HG02981 (cell line): ENCODE results near the gene PDAP1.
A peak's percentile ranks its signal among the peaks of the same experiment; 100 is the strongest.
"Not testable (repeated sequence)": the region's sequence is repeated elsewhere in the genome, so short reads cannot be mapped to it uniquely, and the experiment has no call there.

Experiments
- ATAC-seq: cut with Tn5 transposase; IDR thresholded peaks from one replicate; pipeline ENCODE4 v1.9.1; 2021; ENCODE audit warnings: mild to moderate bottlenecking, moderate library complexity; ENCODE audit not compliant: unreplicated experiment

PDAP1 gene

GRCh38 chr7:99397297-99397983 lies 11.0 kb downstream of the PDAP1 start:
- no peak for ATAC-seq

DNA sequence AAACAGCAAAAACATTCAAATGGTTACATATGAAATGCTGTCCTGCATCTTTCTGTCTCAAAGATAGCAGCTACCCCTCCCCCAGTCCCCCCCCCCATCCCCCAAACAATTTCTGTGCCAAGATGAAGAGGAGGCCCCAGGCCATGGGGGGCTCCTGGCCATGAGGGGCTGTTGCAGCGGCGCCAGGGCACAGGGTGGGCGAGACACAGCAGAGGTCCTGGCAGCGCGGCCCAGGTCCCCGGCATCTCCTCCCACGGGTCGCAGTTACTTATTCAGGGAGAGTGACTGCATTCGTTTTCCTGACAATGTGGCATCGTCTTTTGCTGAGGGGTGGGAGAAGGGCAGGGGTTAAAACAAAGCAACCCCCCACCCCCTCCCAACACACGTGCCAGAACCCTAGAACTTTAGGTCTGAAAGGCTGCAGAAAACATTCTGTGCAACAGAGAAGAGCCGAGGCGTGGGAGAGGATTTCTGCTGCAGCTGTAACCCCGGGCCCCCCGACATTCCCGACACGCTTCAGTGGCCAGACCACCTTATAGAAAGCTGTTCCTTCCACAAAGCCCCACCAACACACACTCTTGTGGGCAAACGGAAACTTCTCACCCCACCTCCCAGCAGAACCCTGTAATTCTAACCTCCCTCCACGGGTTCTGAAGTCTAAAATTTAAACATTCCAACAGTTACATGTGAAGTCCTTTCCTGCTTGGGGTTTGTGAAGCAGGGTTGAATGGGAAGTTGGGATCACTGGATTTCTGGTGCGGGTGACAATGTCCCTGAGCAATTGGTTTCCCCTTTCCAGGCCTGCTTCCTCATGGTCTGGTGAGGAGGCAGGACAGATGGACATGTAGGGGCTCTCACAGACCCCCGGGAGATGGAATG lies 11.7 kb downstream of the PDAP1 start:
- no peak for ATAC-seq

- no peak for ATAC-seq
These were observed 12.6 kb downstream of the PDAP1 start for GRCh38 chr7:99395616-99396327.

GRCh38 chr7:99394188-99394502 lies 14.3 kb downstream of the PDAP1 start:
- ATAC-seq: no peak

DNA sequence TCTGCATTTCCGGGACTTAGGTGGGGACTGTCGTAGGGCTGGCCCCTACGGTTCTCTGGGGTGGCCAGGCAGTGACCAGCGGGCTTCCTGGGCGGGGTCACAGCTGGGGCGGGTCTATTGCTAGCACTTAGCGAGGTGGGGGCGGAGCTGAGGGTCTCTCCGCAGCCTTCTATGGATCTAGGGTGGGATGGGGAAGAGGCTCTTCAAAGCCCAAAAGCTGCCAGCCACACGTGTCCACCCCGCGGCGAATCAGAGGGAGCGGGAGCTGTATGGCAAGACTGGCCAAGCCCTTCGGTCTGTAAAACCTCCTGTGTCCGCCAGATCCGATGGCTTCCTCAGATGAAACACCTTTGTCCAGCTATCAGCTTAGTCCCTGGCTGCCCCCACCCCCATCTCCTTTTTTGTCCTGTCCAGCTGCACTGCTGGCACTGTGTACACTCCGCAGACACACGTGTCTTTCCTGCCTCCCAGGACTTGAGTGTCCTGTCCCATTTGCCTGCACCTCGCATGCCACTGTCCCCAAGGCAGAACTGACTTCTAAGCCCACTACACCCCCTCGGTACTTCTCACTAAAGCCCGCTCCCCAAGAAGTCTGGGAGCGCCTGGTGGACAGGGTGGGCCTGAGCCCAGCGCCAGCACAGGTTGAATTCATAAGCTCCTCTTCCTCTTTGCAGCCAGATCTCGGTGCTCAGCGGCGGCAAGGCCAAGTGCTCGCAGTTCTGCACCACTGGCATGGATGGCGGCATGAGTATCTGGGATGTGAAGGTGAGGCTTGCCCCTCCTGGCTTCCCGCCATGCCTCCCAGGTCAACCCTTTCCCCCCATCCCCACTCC lies 14.8 kb downstream of the PDAP1 start:
- ATAC-seq: peak; percentile 10

GRCh38 chr7:99392659-99393354 lies 15.6 kb downstream of the PDAP1 start:
- ATAC-seq: peak; percentile 67

- ATAC-seq: no peak
These were observed 16.4 kb downstream of the PDAP1 start for GRCh38 chr7:99392046-99392445.

DNA sequence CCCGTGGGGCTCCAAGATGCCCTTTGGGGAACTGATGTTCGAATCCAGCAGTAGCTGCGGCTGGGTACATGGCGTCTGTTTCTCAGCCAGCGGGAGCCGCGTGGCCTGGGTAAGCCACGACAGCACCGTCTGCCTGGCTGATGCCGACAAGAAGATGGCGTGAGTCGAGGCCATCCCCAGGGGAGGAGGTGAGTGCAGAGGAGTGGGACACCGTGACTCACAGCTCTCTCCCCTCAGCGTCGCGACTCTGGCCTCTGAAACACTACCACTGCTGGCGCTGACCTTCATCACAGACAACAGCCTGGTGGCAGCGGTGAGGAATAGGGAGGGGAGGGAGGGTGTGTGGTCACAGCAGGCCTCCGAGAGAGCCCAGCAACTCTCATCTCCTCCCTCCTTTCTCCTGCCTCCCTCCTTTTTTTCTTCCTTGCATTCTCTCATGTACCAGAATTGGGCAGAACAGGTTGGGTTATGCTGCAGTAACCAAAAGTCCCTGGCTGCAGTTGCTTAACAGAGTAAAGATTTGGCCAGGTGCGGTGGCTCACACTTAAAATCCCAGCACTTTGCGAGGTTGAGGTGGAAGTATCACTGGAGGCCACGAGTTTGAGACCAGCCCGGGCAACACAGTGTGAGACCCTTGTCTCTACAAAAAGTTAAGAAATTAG lies 17.3 kb downstream of the PDAP1 start:
- ATAC-seq: no peak

DNA sequence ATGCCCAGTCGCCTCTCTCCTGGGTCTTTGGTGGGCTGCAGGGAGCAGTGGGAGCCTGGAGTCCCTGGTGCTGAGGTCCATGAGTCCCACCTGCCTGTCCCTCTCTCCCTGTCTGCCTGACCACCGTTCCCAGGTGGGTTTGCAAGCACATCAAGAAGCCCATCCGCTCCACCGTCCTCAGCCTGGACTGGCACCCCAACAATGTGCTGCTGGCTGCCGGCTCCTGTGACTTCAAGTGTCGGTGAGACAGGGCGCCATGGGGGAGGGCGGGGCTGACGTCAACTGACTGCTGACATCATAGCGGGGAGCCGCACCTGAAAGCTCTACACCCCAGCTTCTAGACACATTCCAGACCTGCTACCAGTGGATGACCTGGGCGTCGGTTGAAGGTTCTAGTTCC lies 18.6 kb downstream of the PDAP1 start:
- ATAC-seq: no peak

- ATAC-seq: no peak
These were observed 20.5 kb downstream of the PDAP1 start for GRCh38 chr7:99387912-99388311.

- not testable (repeated sequence) for ATAC-seq
These were observed 21.2 kb downstream of the PDAP1 start for GRCh38 chr7:99387239-99387635.

GRCh38 chr7:99386584-99387238 lies 21.7 kb downstream of the PDAP1 start:
- ATAC-seq: no peak

- no peak for ATAC-seq
These were observed 22.8 kb downstream of the PDAP1 start for GRCh38 chr7:99385564-99385963.

DNA sequence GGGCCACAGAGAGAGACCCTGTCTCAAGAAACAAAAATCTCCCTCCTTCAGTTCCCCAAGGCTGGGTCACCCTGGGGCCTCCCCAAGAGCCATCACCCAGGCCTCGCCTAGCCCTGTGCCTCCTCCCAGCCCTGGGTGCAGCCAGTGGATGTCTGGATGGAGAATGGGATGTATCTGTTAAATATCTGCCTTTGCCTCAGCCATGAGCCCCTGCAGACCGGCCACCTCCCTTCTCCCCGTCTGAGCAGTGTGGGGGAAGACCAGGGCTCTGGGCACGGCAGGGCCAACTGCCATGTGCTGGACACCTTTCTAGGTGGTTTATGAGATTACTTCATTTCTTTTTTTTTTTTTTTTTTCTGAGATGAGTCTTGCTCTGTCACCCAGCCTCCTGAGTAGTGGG lies 23.9 kb downstream of the PDAP1 start:
- no peak for ATAC-seq

- no peak for ATAC-seq
These were observed 24.5 kb downstream of the PDAP1 start for GRCh38 chr7:99383791-99384370.

GRCh38 chr7:99383203-99383602 lies 25.2 kb downstream of the PDAP1 start:
- no peak for ATAC-seq

DNA sequence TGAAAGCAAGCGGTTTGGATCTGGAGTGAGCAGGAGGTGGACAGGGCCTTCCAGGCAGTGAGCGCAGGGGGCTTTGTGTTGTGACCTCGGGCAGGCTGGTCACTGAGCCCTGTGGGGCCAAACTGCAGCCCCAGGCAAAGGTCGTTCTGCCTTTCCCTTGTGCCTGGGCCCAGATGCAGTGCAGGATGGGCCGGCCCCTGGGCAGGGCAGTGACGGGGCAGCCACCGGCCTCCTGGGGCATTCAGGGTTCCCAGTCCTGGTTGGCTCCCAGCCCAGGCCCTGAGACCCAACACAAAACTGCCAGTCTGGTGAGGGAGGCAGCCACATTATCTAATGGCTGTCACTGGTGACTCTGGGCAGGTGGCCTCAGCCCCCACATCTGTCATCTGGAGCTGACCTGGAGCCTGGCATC lies 26.7 kb downstream of the PDAP1 start:
- no peak for ATAC-seq

DNA sequence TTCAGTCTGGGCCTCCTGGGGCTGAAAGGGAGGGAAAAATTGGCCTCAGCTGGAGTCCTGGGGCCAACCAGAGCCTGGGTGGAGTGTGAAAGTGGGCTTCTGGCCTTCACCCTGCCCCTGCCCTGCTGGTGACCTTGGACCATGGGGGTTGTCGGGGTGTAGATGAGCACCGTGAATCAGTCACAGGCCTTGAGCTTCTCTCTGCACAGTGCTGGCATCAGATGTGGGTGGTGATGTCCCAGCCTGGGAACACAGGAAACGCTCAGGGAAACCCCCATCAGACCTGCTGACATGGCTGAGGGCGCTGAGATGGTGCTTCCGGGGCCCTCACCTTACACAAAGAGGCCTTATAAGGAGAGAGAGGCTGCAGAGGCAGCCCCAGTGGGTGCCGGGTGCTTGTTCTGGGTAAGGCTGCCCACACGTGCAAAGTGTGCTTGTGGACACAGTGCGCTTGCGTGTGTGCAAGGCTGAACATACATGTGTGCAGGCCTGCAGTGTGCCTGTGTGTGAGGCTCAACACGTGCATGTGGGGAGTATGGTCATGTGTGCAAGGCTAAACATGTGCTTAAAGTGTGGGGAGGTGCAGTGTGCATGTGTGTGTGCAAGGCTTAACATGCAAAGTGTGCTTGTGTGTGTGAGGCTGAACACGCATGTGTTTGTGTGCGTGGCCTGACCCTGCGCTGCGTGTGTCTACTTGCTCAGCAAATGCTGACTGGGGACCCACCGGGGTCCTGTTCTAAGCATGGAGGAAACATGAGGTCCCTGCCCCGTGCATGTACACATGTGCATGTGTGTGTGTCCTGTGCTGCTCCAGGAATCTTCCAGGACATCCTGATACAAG lies 27.4 kb downstream of the PDAP1 start:
- ATAC-seq: peak; percentile 84
